ENCODE data around the gene ADH6. TPM values are rescaled to one million over a fixed set of nuclear protein-coding genes. Genes with fewer than 3 reads are reported as not detected.
A peak's percentile ranks its signal among the peaks of the same experiment; 100 is the strongest.
"Not testable (repeated sequence)": the region's sequence is repeated elsewhere in the genome, so short reads cannot be mapped to it uniquely, and the experiment has no call there.

Gene ADH6
- total and polyA plus RNA-seq, 4 donors = 0.16 to 2.2 (median 0.38) TPM

DNA sequence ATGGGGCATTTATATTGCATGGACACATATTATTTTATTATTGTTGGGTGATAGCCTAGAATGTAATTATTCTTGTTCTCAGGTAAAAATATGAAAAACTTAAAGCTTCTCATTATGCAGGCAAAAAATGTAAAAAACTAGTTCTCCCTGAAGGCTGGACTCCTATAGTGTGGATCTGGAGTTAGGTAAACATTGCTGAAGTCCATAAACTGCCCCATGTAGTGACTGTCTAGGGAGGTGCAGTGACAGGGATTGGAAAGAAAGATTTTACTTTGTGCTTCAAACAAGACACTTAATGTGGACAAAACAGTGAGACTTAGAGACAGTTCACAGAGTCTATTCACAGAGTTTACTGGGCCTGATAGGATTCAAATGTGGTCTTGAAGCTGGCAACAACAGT, 17.0 kb downstream of the ADH6 start:
- Histone ChIP-seq H3K9ac (ENCODE audit: insufficient read depth in 1 of 2, low read length in 2 of 2) (no peak overlapping the region), H3K4me1 (ENCODE audit: control insufficient read depth in 5 of 5, insufficient read depth in 5 of 5, low read length in 5 of 5) (peaks cover 0 to 50% (median 15%) of the 10 kb centered on the region in 5 donors), H3K27ac (ENCODE audit: low read depth in 1 of 2, low read length in 1 of 2) (peak overlapping the region in 1 of 2 donors; percentile 29), H3K27me3 (ENCODE audit: control insufficient read depth in 3 of 3, insufficient read depth in 3 of 3, low read length in 2 of 3) (no peaks in the 10 kb centered on the region), H3K4me3 (no peak overlapping the region), H3K9me3 (ENCODE audit: control insufficient read depth in 4 of 4, insufficient read depth in 3 of 4, low read length in 3 of 4) (no peaks in the 10 kb centered on the region), H3K36me3 (ENCODE audit: control insufficient read depth in 4 of 4, insufficient read depth in 4 of 4, low read length in 4 of 4) (peaks cover 0 to 4% (median 0%) of the 10 kb centered on the region in 4 donors)
- TF ChIP-seq, protein P1, sequence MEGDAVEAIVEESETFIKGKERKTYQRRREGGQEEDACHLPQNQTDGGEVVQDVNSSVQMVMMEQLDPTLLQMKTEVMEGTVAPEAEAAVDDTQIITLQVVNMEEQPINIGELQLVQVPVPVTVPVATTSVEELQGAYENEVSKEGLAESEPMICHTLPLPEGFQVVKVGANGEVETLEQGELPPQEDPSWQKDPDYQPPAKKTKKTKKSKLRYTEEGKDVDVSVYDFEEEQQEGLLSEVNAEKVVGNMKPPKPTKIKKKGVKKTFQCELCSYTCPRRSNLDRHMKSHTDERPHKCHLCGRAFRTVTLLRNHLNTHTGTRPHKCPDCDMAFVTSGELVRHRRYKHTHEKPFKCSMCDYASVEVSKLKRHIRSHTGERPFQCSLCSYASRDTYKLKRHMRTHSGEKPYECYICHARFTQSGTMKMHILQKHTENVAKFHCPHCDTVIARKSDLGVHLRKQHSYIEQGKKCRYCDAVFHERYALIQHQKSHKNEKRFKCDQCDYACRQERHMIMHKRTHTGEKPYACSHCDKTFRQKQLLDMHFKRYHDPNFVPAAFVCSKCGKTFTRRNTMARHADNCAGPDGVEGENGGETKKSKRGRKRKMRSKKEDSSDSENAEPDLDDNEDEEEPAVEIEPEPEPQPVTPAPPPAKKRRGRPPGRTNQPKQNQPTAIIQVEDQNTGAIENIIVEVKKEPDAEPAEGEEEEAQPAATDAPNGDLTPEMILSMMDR (IDR thresholded peaks at IDR 0.05; ENCODE audit: control extremely low read depth, extremely low read depth) = no peak
- ATAC-seq (ENCODE audit: insufficient read depth, low FRiP score) (no peak), DNase-seq (no peak)

DNA sequence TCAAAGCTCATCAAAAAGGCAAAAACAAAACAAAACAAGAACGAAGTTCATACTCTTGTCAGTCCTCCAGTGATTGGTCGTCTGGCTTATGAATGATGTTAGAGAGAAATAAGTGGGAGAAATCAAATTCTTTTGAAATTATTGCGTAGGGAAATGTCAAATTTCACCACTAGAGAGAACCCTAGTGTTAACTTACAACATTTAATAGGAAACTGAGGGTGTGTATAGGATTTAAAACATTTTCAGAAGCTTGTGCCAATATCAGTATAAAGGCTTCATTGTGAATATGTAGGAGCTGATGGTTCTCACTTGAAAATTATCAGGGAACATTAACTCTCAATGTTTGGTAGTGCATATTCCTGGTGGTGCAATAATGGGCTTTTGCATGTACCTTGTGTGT, 17.4 kb downstream of the ADH6 start:
- Histone ChIP-seq H3K4me1 (ENCODE audit: control insufficient read depth in 5 of 5, insufficient read depth in 5 of 5, low read length in 5 of 5) (peaks cover 0 to 49% (median 15%) of the 10 kb centered on the region in 5 donors), H3K9me3 (ENCODE audit: control insufficient read depth in 4 of 4, insufficient read depth in 3 of 4, low read length in 3 of 4) (no peaks in the 10 kb centered on the region), H3K9ac (ENCODE audit: insufficient read depth in 1 of 2, low read length in 2 of 2) (no peak overlapping the region), H3K4me3 (no peak overlapping the region), H3K27ac (ENCODE audit: low read depth in 1 of 2, low read length in 1 of 2) (no peak overlapping the region), H3K36me3 (ENCODE audit: control insufficient read depth in 4 of 4, insufficient read depth in 4 of 4, low read length in 4 of 4) (peaks cover 0 to 4% (median 0%) of the 10 kb centered on the region in 4 donors), H3K27me3 (ENCODE audit: control insufficient read depth in 3 of 3, insufficient read depth in 3 of 3, low read length in 2 of 3) (no peaks in the 10 kb centered on the region)
- TF ChIP-seq, protein P1 (IDR thresholded peaks at IDR 0.05; ENCODE audit: control extremely low read depth, extremely low read depth) = no peak
- WGBS, 2 donors = 60 to 78% methylated on average over 3 of the region's 3 CpGs
- no peak for ATAC-seq (ENCODE audit: insufficient read depth, low FRiP score)
- peak in 2 of 3 donors; percentile 83 to 88 for DNase-seq

DNA sequence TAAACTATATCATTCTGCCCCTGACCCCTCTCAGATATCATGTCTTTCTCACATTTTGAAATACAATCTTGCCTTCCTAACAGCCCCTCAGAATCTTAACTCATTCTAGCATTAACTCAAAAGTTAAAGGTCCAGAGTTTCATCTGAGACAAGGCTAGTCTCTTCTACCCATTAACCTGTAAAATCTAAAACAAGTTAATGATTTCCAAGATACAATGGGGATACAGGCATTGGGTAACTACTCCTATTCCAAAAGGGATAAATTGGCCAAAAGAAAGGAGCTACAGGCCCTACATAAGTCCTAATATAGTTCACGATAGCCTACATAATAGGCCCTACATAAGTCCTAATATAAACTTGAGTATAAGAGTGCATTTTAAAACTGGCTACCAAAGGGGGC, 18.9 kb downstream of the ADH6 start:
- TF ChIP-seq, protein P1 (IDR thresholded peaks at IDR 0.05; ENCODE audit: control extremely low read depth, extremely low read depth) = no peak
- peaks cover 0 to 37% (median 15%) of the 10 kb centered on the region in 5 donors for H3K4me1 ChIP-seq (ENCODE audit: control insufficient read depth in 5 of 5, insufficient read depth in 5 of 5, low read length in 5 of 5)
- ATAC-seq (ENCODE audit: insufficient read depth, low FRiP score) (no peak), DNase-seq (no peak)
- no peak overlapping the region for H3K4me3 ChIP-seq
- no peak overlapping the region for H3K27ac ChIP-seq (ENCODE audit: low read depth in 1 of 2, low read length in 1 of 2)
- H3K27me3 ChIP-seq (ENCODE audit: control insufficient read depth in 3 of 3, insufficient read depth in 3 of 3, low read length in 2 of 3) = no peaks in the 10 kb centered on the region
- H3K9me3 ChIP-seq (ENCODE audit: control insufficient read depth in 4 of 4, insufficient read depth in 3 of 4, low read length in 3 of 4) = no peaks in the 10 kb centered on the region
- no peak overlapping the region for H3K9ac ChIP-seq (ENCODE audit: insufficient read depth in 1 of 2, low read length in 2 of 2)
- 92 to 95% methylated on average over 1 of the region's 1 CpG for WGBS, 2 donors
- peaks cover 0 to 4% (median 0%) of the 10 kb centered on the region in 4 donors for H3K36me3 ChIP-seq (ENCODE audit: control insufficient read depth in 4 of 4, insufficient read depth in 4 of 4, low read length in 4 of 4)

DNA sequence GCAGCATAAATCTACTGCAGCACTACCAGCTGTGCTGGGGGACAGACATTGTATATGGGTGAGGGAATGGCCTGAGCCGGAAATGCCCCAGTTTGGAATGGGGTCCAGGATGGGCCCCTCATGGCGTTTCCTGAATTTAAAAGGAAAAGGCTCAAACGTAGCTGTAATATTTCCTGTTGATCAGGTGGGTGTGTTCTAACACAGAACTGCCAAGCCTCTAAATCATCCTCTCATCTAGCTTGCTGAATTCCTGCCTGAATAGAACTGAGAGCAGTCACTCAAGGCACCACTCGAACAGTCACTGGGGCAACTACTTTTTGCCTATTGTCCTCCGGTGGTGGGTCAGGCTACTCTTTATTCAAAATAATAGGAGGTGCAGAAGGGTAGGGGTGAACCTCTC, 28.7 kb downstream of the ADH6 start:
- H3K4me1 ChIP-seq (ENCODE audit: control insufficient read depth in 5 of 5, insufficient read depth in 5 of 5, low read length in 5 of 5) = no peaks in the 10 kb centered on the region
- H3K9me3 ChIP-seq (ENCODE audit: control insufficient read depth in 4 of 4, insufficient read depth in 3 of 4, low read length in 3 of 4) = peaks cover 0 to 3% (median under 1%) of the 10 kb centered on the region in 4 donors
- ATAC-seq (ENCODE audit: insufficient read depth, low FRiP score) (peak; percentile 19), DNase-seq (peak in 1 of 3 donors; percentile 6)
- no peaks in the 10 kb centered on the region for H3K36me3 ChIP-seq (ENCODE audit: control insufficient read depth in 4 of 4, insufficient read depth in 4 of 4, low read length in 4 of 4)
- no peak overlapping the region for H3K9ac ChIP-seq (ENCODE audit: insufficient read depth in 1 of 2, low read length in 2 of 2)
- H3K27me3 ChIP-seq (ENCODE audit: control insufficient read depth in 3 of 3, insufficient read depth in 3 of 3, low read length in 2 of 3) = no peaks in the 10 kb centered on the region
- TF ChIP-seq, protein P1 (IDR thresholded peaks at IDR 0.05; ENCODE audit: control extremely low read depth, extremely low read depth) = no peak
- no peak overlapping the region for H3K4me3 ChIP-seq
- WGBS, 2 donors = 36 to 49% methylated on average over 5 of the region's 5 CpGs
- H3K27ac ChIP-seq (ENCODE audit: low read depth in 1 of 2, low read length in 1 of 2) = no peak overlapping the region

DNA sequence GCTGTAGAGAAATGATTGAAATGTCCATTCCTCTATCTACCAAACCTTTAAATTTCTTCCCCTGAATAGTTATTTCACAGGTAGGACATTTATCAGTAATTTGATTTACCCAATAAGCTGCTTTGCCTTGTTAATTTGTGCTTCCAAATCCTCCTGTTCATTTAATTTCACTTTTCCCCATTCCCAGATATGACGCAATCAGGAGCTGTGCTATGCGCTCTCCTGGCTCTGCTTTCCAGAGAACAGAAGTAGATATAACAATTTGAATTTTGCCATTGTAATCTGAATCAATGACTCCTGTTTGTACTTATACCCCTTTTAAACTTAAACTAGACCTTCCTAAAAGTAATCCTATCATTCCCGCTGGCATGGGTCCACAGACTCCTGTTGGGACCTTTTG, 29.1 kb downstream of the ADH6 start:
- not testable (repeated sequence) for H3K4me1 ChIP-seq (ENCODE audit: control insufficient read depth in 5 of 5, insufficient read depth in 5 of 5, low read length in 5 of 5); H3K4me3 ChIP-seq; ATAC-seq (ENCODE audit: insufficient read depth, low FRiP score); H3K36me3 ChIP-seq (ENCODE audit: control insufficient read depth in 4 of 4, insufficient read depth in 4 of 4, low read length in 4 of 4); H3K27me3 ChIP-seq (ENCODE audit: control insufficient read depth in 3 of 3, insufficient read depth in 3 of 3, low read length in 2 of 3); H3K9ac ChIP-seq (ENCODE audit: insufficient read depth in 1 of 2, low read length in 2 of 2); H3K9me3 ChIP-seq (ENCODE audit: control insufficient read depth in 4 of 4, insufficient read depth in 3 of 4, low read length in 3 of 4); H3K27ac ChIP-seq (ENCODE audit: low read depth in 1 of 2, low read length in 1 of 2)
- 69 to 78% methylated on average over 3 of the region's 3 CpGs for WGBS, 2 donors
- DNase-seq = peak in 1 of 3 donors; percentile 24

All from lung (tissue), 12 donors.